ENCODE measurements around the gene TTC23.

The TTC23 gene

GRCh38 chr15:99105514-99106341 lies 143.7 kb downstream of the TTC23 start:
- Mint-ChIP-seq H3K27me3 (peaks cover 62% of the 10 kb centered on the region), H3K4me1 (ENCODE audit: low read depth) (peaks cover 10% of the 10 kb centered on the region), H3K36me3 (ENCODE audit: low read depth) (no peaks in the 10 kb centered on the region), H3K9me3 (no peaks in the 10 kb centered on the region), H3K27ac (no peak overlapping the region), H3K4me3 (peak overlapping the region; percentile 55)
- intact Hi-C loops (cut with micrococcal nuclease), result loop anchor here (10.0 kb wide), 1 partner anchor 649 kb away; no protein-coding TSS in a partner anchor

- intact Hi-C loops (cut with micrococcal nuclease), result loop anchor here (10.0 kb wide), 1 partner anchor 650 kb away; no protein-coding TSS in a partner anchor
- Mint-ChIP-seq H3K4me1 (ENCODE audit: low read depth) (peaks cover 10% of the 10 kb centered on the region), H3K27ac (no peak within 1 kb of the TSS), H3K36me3 (ENCODE audit: low read depth) (no peaks in the 10 kb centered on the region), H3K9me3 (no peaks in the 10 kb centered on the region), H3K4me3 (peak within 1 kb of the TSS; percentile 75), H3K27me3 (peaks cover 69% of the 10 kb centered on the region)
These were observed 144.4 kb downstream of the TTC23 start, which contains the start of gene SYNM for GRCh38 chr15:99104788-99105513. SYNM (plus strand) TSS chr15:99105080; CDS start chr15:99105200, 120 bp downstream.

GRCh38 chr15:99103279-99103678 lies 146.1 kb downstream of the TTC23 start:
- H3K27me3 Mint-ChIP-seq, result peaks cover 76% of the 10 kb centered on the region
- no peaks in the 10 kb centered on the region for H3K36me3 Mint-ChIP-seq (ENCODE audit: low read depth)
- no peak overlapping the region for H3K27ac Mint-ChIP-seq
- H3K4me3 Mint-ChIP-seq, result no peak overlapping the region
- intact Hi-C loops (cut with micrococcal nuclease), result loop anchor here (10.0 kb wide), 1 partner anchor 652 kb away; no protein-coding TSS in a partner anchor
- H3K4me1 Mint-ChIP-seq (ENCODE audit: low read depth), result peaks cover 10% of the 10 kb centered on the region
- H3K9me3 Mint-ChIP-seq, result no peaks in the 10 kb centered on the region

- no peaks in the 10 kb centered on the region for H3K9me3 Mint-ChIP-seq
- H3K27me3 Mint-ChIP-seq, result peaks cover 71% of the 10 kb centered on the region
- H3K4me1 Mint-ChIP-seq (ENCODE audit: low read depth), result peaks cover 10% of the 10 kb centered on the region
- no peaks in the 10 kb centered on the region for H3K36me3 Mint-ChIP-seq (ENCODE audit: low read depth)
- intact Hi-C loops (cut with micrococcal nuclease), result loop anchor here (10.0 kb wide), 1 partner anchor 652 kb away; no protein-coding TSS in a partner anchor
- no peak overlapping the region for H3K27ac Mint-ChIP-seq
- H3K4me3 Mint-ChIP-seq, result no peak overlapping the region
These were observed 146.8 kb downstream of the TTC23 start for GRCh38 chr15:99102332-99103235.

- no peaks in the 10 kb centered on the region for H3K9me3 Mint-ChIP-seq
- intact Hi-C loops (cut with micrococcal nuclease), result loop anchor here (10.0 kb wide), 1 partner anchor 653 kb away; no protein-coding TSS in a partner anchor
- peaks cover 60% of the 10 kb centered on the region for H3K27me3 Mint-ChIP-seq
- peaks cover 10% of the 10 kb centered on the region for H3K4me1 Mint-ChIP-seq (ENCODE audit: low read depth)
- no peak overlapping the region for H3K27ac Mint-ChIP-seq
- H3K4me3 Mint-ChIP-seq, result no peak overlapping the region
- H3K36me3 Mint-ChIP-seq (ENCODE audit: low read depth), result no peaks in the 10 kb centered on the region
These were observed 147.9 kb downstream of the TTC23 start for GRCh38 chr15:99101501-99101900.

GRCh38 chr15:99100245-99101173 lies 148.9 kb downstream of the TTC23 start:
- Mint-ChIP-seq H3K27ac (no peak overlapping the region), H3K36me3 (ENCODE audit: low read depth) (no peaks in the 10 kb centered on the region), H3K27me3 (peaks cover 51% of the 10 kb centered on the region), H3K9me3 (no peaks in the 10 kb centered on the region), H3K4me3 (no peak overlapping the region), H3K4me1 (ENCODE audit: low read depth) (peaks cover 7% of the 10 kb centered on the region)
- intact Hi-C loops (cut with micrococcal nuclease), result loop anchor here (1.0 to 10.0 kb wide), 2 partner anchors 113 to 654 kb away; no protein-coding TSS in a partner anchor

- intact Hi-C loops (cut with micrococcal nuclease), result loop anchor here (1.0 to 10.0 kb wide), 2 partner anchors 114 to 655 kb away; no protein-coding TSS in a partner anchor
- no peaks in the 10 kb centered on the region for H3K9me3 Mint-ChIP-seq
- H3K4me3 Mint-ChIP-seq, result no peak overlapping the region
- H3K36me3 Mint-ChIP-seq (ENCODE audit: low read depth), result no peaks in the 10 kb centered on the region
- H3K27ac Mint-ChIP-seq, result no peak overlapping the region
- H3K4me1 Mint-ChIP-seq (ENCODE audit: low read depth), result peaks cover 1% of the 10 kb centered on the region
- peaks cover 46% of the 10 kb centered on the region for H3K27me3 Mint-ChIP-seq
These were observed 149.7 kb downstream of the TTC23 start for GRCh38 chr15:99099661-99100060.

- Mint-ChIP-seq H3K4me3 (no peak overlapping the region), H3K27ac (no peak overlapping the region), H3K27me3 (peaks cover 46% of the 10 kb centered on the region), H3K9me3 (no peaks in the 10 kb centered on the region), H3K4me1 (ENCODE audit: low read depth) (no peaks in the 10 kb centered on the region), H3K36me3 (ENCODE audit: low read depth) (no peaks in the 10 kb centered on the region)
- intact Hi-C loops (cut with micrococcal nuclease), result no loop called here
These were observed 150.4 kb downstream of the TTC23 start for GRCh38 chr15:99098991-99099390.

GRCh38 chr15:99098426-99098825 lies 151.0 kb downstream of the TTC23 start:
- peaks cover 43% of the 10 kb centered on the region for H3K27me3 Mint-ChIP-seq
- intact Hi-C loops (cut with micrococcal nuclease), result no loop called here

GRCh38 chr15:99097441-99098410 lies 151.7 kb downstream of the TTC23 start:
- no peak overlapping the region for H3K4me3 Mint-ChIP-seq

More at GRCh38 chr15:99098426-99098825, 151.0 kb downstream of the TTC23 start:
- H3K4me3 Mint-ChIP-seq, result no peak overlapping the region
- H3K27ac Mint-ChIP-seq, result no peak overlapping the region
- H3K9me3 Mint-ChIP-seq, result no peaks in the 10 kb centered on the region
- no peaks in the 10 kb centered on the region for H3K36me3 Mint-ChIP-seq (ENCODE audit: low read depth)
- H3K4me1 Mint-ChIP-seq (ENCODE audit: low read depth), result no peaks in the 10 kb centered on the region

GRCh38 chr15:99096894-99097426 lies 152.4 kb downstream of the TTC23 start:
- intact Hi-C loops (cut with micrococcal nuclease), result no loop called here
- H3K36me3 Mint-ChIP-seq (ENCODE audit: low read depth), result no peaks in the 10 kb centered on the region
- no peaks in the 10 kb centered on the region for H3K9me3 Mint-ChIP-seq
- H3K27me3 Mint-ChIP-seq, result peaks cover 29% of the 10 kb centered on the region
- no peak overlapping the region for H3K4me3 Mint-ChIP-seq
- H3K4me1 Mint-ChIP-seq (ENCODE audit: low read depth), result no peaks in the 10 kb centered on the region
- no peak overlapping the region for H3K27ac Mint-ChIP-seq

More at GRCh38 chr15:99097441-99098410, 151.7 kb downstream of the TTC23 start:
- Mint-ChIP-seq H3K27me3 (peaks cover 36% of the 10 kb centered on the region), H3K36me3 (ENCODE audit: low read depth) (no peaks in the 10 kb centered on the region), H3K9me3 (no peaks in the 10 kb centered on the region), H3K4me1 (ENCODE audit: low read depth) (no peaks in the 10 kb centered on the region), H3K27ac (no peak overlapping the region)
- intact Hi-C loops (cut with micrococcal nuclease), result no loop called here

All from dendritic cell treated with granulocyte-macrophage colony-stimulating factor and Interleukin-4, amounts not matched to agents 40 ng/mL and 50 ng/mL, for 4 days (primary cell).